Activated CD4-positive, CD25-positive, alpha-beta regulatory T cell treated with anti-CD3 and anti-CD28 coated beads, Interleukin-2, amount 50 U/mL, for 72 hours (primary cell): Measurements from ENCODE around the gene SOCS1.
A peak's percentile ranks its signal among the peaks of the same experiment; 100 is the strongest.
"Not testable (repeated sequence)": the region's sequence is repeated elsewhere in the genome, so short reads cannot be mapped to it uniquely, and the experiment has no call there.

Source experiments
- DNase-seq: peaks from one replicate; pipeline ENCODE4 v3.0.0; 2021

SOCS1 gene

GRCh38 chr16:11224096-11224893 is 31.7 kb downstream of the SOCS1 start:
- peak; percentile 60 for DNase-seq

- DNase-seq = not testable (repeated sequence)
Observed at GRCh38 chr16:11220507-11220906, 35.5 kb downstream of the SOCS1 start.

GRCh38 chr16:11219178-11219577 is 36.8 kb downstream of the SOCS1 start:
- DNase-seq = no peak

- DNase-seq = no peak
Observed at GRCh38 chr16:11218604-11218962, 37.4 kb downstream of the SOCS1 start.

GRCh38 chr16:11217651-11218603 is 38.1 kb downstream of the SOCS1 start:
- no peak for DNase-seq

- no peak for DNase-seq
Observed at GRCh38 chr16:11215935-11216556, 40.0 kb downstream of the SOCS1 start.

- DNase-seq = no peak
Observed at GRCh38 chr16:11213799-11214198, 42.2 kb downstream of the SOCS1 start.

- DNase-seq = no peak
Observed at GRCh38 chr16:11213373-11213772, 42.6 kb downstream of the SOCS1 start.

GRCh38 chr16:11212798-11213196 is 43.2 kb downstream of the SOCS1 start:
- no peak for DNase-seq

GRCh38 chr16:11211977-11212797 is 43.8 kb downstream of the SOCS1 start:
- no peak for DNase-seq

GRCh38 chr16:11211061-11211976 is 44.7 kb downstream of the SOCS1 start:
- no peak for DNase-seq

- no peak for DNase-seq
Observed at GRCh38 chr16:11210260-11210659, 45.7 kb downstream of the SOCS1 start.

- no peak for DNase-seq
Observed at GRCh38 chr16:11208916-11209665, 46.9 kb downstream of the SOCS1 start.

GRCh38 chr16:11207646-11208045 is 48.4 kb downstream of the SOCS1 start:
- peak; percentile 46 for DNase-seq

- DNase-seq = no peak
Observed at GRCh38 chr16:11205754-11206581, 50.0 kb downstream of the SOCS1 start.

- DNase-seq = no peak
Observed at GRCh38 chr16:11205065-11205699, 50.8 kb downstream of the SOCS1 start.

- DNase-seq = no peak
Observed at GRCh38 chr16:11204513-11205047, 51.4 kb downstream of the SOCS1 start.
